ENCODE data around the gene TBC1D8. TPM values are rescaled to one million over a fixed set of nuclear protein-coding genes. Genes with fewer than 3 reads are reported as not detected.

The TBC1D8 gene
- total and polyA plus RNA-seq, 2 of the 8 experiments (the other 6 are each of a cell fraction or from before 2014, with no cell fraction given) = 20.8 to 21.8 TPM

DNA sequence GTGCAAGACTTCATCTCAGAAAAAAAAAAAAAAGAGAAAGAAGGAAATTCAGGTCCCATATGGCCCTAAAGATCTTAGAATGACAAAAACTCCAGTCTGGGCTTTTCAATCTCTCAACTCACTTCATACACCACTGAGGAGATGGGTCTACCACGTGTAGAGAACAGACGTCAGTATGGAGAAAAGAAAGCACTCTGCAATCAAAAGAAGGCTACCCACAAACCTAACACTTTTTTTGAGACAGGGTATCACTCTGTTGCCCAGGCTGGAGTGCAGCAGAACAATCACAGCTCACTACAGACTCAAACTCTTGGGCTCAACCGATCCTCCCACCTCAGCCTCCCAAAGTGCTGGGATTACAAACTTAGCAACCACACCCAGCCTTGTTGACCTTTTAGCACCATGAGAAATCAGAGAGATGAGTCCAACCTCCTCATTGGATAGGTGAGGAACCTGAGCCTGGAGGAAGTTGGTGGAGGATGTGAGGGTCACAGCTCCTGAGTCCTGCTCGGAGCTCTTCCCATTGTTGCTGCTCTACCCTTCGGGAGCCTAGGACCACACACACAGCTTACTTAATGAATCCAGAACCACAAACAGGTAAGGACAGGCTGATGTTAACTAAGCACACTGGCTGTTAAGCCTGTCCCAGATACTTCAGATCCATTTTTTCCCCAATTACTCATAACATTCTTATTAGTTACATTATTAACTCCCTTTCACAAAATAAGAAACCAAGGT is 23.7 kb downstream of the TBC1D8 start:
- Histone ChIP-seq H4K20me1 (replicated peaks in 1 of 2; ENCODE audit: control insufficient read depth in 1 of 2, insufficient read depth in 2 of 2, low read length in 2 of 2) (peaks cover 2 to 4% of the 10 kb centered on the region in 2 experiments), H4K5ac (ENCODE audit: insufficient read length, low read depth, low read length) (no peak overlapping the region), H2BK12ac (ENCODE audit: low read depth, low read length) (no peak overlapping the region), H3K14ac (ENCODE audit: insufficient read length) (no peak overlapping the region), H2BK5ac (ENCODE audit: low read depth, low read length) (no peak overlapping the region), H3K56ac (replicated peaks; ENCODE audit: insufficient read length, low read depth, low read length) (no peak overlapping the region), H4K91ac (replicated peaks; ENCODE audit: insufficient read length, low read length) (no peak overlapping the region), H3K4me1 (replicated peaks in 1 of 4; ENCODE audit: control insufficient read depth in 3 of 4, insufficient read depth in 4 of 4, low read length in 3 of 4) (peaks cover 0 to 6% (median 4%) of the 10 kb centered on the region in 4 experiments; a peak in 4 of 7 replicates), H4K8ac (ENCODE audit: extremely low read depth, insufficient read depth, low read length) (no peak overlapping the region), H3K4ac (replicated peaks; ENCODE audit: insufficient read length, low read depth, low read length) (no peak overlapping the region), H2BK120ac (replicated peaks; ENCODE audit: low read depth, low read length) (no peak overlapping the region), H3K4me3 (ENCODE audit: extremely low read depth in 1 of 4, insufficient read depth in 2 of 4, low read depth in 3 of 4, low read length in 4 of 4) (no peak overlapping the region), H3K36me3 (ENCODE audit: control insufficient read depth in 2 of 4, insufficient read depth in 4 of 4, low read length in 3 of 4) (no peaks in the 10 kb centered on the region), H3K23me2 (ENCODE audit: low read depth, low read length) (no peaks in the 10 kb centered on the region), H2BK15ac (ENCODE audit: low read length) (no peak overlapping the region), H3K27ac (ENCODE audit: low read depth, low read length) (no peak overlapping the region), H2AFZ (ENCODE audit: low read length) (no peak overlapping the region), H3K9ac (replicated peaks in 1 of 4; ENCODE audit: extremely low read depth in 1 of 4, low read depth in 3 of 4, low read length in 3 of 4) (no peak overlapping the region), H3K9me3 (ENCODE audit: insufficient read depth in 2 of 2, low read depth in 1 of 2, low read length in 1 of 2) (no peaks in the 10 kb centered on the region), H3K27me3 (replicated peaks in 1 of 4; ENCODE audit: control insufficient read depth in 3 of 4, extremely low read depth in 1 of 4, insufficient read depth in 3 of 4, low read length in 3 of 4) (no peaks in the 10 kb centered on the region), H3K18ac (ENCODE audit: extremely low read depth, low read length) (no peak overlapping the region), H2BK20ac (ENCODE audit: low read length) (no peak overlapping the region), H3K79me1 (ENCODE audit: low read depth, low read length) (peaks cover 9% of the 10 kb centered on the region; the same call in 1 of the 2 replicates), H2AK5ac (ENCODE audit: low read depth, low read length) (no peak overlapping the region), H3K23ac (ENCODE audit: insufficient read length) (no peak overlapping the region), H3K79me2 (ENCODE audit: control insufficient read depth in 1 of 2, insufficient read depth in 2 of 2, low read length in 2 of 2) (peaks cover 0 to 65% of the 10 kb centered on the region in 2 experiments; a peak in 2 of 4 replicates), H3K4me2 (ENCODE audit: insufficient read depth in 1 of 2, low read depth in 2 of 2, low read length in 2 of 2) (no peak overlapping the region)
- no peak for DNase-seq (ENCODE audit: low read depth in 1 of 2, low spot score in 2 of 2)
- 94% methylated on average over 5 of the region's 5 CpGs; no CpG with 5 or more reads in 1 of the 2 experiments for WGBS, 2 experiments (ENCODE audit: extremely low coverage in 1 of 2, insufficient coverage in 1 of 2, insufficient read length in 1 of 2, insufficient replicate concordance in 2 of 2, low coverage in 1 of 2, low lambda C conversion rate in 2 of 2, missing lambda C conversion rate in 1 of 2)
- no peak for TF ChIP-seq TAF7 (optimal IDR thresholded peaks at IDR 0.05; ENCODE audit: borderline replicate concordance, low read depth, low read length)
- no peak for TF ChIP-seq JUND (IDR thresholded peaks at IDR 0.05; ENCODE audit: low read length)
- TF ChIP-seq CREB1 (IDR thresholded peaks at IDR 0.05) = no peak
- TF ChIP-seq, protein P1, sequence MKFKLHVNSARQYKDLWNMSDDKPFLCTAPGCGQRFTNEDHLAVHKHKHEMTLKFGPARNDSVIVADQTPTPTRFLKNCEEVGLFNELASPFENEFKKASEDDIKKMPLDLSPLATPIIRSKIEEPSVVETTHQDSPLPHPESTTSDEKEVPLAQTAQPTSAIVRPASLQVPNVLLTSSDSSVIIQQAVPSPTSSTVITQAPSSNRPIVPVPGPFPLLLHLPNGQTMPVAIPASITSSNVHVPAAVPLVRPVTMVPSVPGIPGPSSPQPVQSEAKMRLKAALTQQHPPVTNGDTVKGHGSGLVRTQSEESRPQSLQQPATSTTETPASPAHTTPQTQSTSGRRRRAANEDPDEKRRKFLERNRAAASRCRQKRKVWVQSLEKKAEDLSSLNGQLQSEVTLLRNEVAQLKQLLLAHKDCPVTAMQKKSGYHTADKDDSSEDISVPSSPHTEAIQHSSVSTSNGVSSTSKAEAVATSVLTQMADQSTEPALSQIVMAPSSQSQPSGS (IDR thresholded peaks at IDR 0.05; ENCODE audit: low read length) = no peak
- TF ChIP-seq TCF12 (IDR thresholded peaks at IDR 0.05; ENCODE audit: low read depth, low read length) = no peak
- TF ChIP-seq GTF2F1 (IDR thresholded peaks at IDR 0.05; ENCODE audit: borderline replicate concordance, low read depth, low read length) = no peak
- FAIRE-seq = no peak
- CTCF ChIA-PET (ENCODE audit: partially characterized antibody) = interaction anchor here (1.5 kb wide), 1 partner anchor 12 kb away, joined by 3 read pairs; no protein-coding TSS in a partner anchor
- POLR2A ChIA-PET (ENCODE audit: partially characterized antibody) = interaction anchor here (2.2 kb wide), 1 partner anchor 125 kb away, joined by 7 read pairs; the partner anchor contains the start of gene RPL31
